IMR-90 (cell line): ENCODE data around the gene ARHGEF3. TPM values are rescaled to one million over a fixed set of nuclear protein-coding genes. Genes with fewer than 3 reads are reported as not detected.

ENCODE experiments used
- ATAC-seq: fragments of 200-7000 bp; cut with Tn5 transposase; 2 replicates; pipeline ENCODE4 v1.9.1; 2020; ENCODE audit warnings: low read depth, mild to moderate bottlenecking, moderate library complexity
- BruUV-seq: library from RNA; stranded (reverse); fragments of 400-500 nt; replicated peaks from 2 replicates; lab custom pipeline; 2021; lab: Mats Ljungman, UMichigan
- CTCF ChIA-PET: fragments of 300-600 bp; formaldehyde crosslinking; extraction: SDS; loops from one replicate; lab custom pipeline; 2021; ENCODE audit warnings: antibody characterized with exemption; lab: Yijun Ruan, JAX
- POLR2A ChIA-PET: fragments of 300-600 bp; sonication (Branson Sonifier 250); formaldehyde crosslinking; loops from one replicate; lab custom pipeline; 2022; ENCODE audit warnings: antibody characterized with exemption; ENCODE audit not compliant: unreplicated experiment; lab: Charles Lee
- DNase-seq: peaks from one replicate; pipeline ENCODE4 v3.0.0; 2013
- H2AFZ ChIP-seq: replicated peaks from 2 replicates; pipeline ENCODE3; 2013; ENCODE audit warnings: low read length, mild to moderate bottlenecking; ENCODE audit not compliant: poor library complexity
- H2AK5ac ChIP-seq: 2 replicates; pipeline ENCODE4 v1.6.1; 2013; ENCODE audit warnings: low read depth, low read length, inconsistent platforms
- H2AK9ac ChIP-seq: replicated peaks from 2 replicates; pipeline ENCODE3; 2013; ENCODE audit warnings: mild to moderate bottlenecking, low read depth, low read length, moderate library complexity; ENCODE audit not compliant: poor library complexity
- H2BK120ac ChIP-seq: 2 replicates; pipeline ENCODE4 v1.6.1; 2013; ENCODE audit warnings: low read depth, low read length, inconsistent platforms
- H2BK15ac ChIP-seq: 3 replicates; pipeline ENCODE4 v1.6.1; 2013; ENCODE audit warnings: low read depth, low read length, inconsistent platforms
- H2BK20ac ChIP-seq: 2 replicates; pipeline ENCODE4 v1.6.1; 2013; ENCODE audit warnings: low read depth, mild to moderate bottlenecking, inconsistent platforms, low read length, moderate library complexity
- H2BK5ac ChIP-seq: 2 replicates; pipeline ENCODE4 v1.6.1; 2013; ENCODE audit warnings: mild to moderate bottlenecking, low read depth, low read length, inconsistent platforms; ENCODE audit not compliant: poor library complexity, severe bottlenecking
- H3K14ac ChIP-seq: replicated peaks from 2 replicates; pipeline ENCODE4 v1.6.1; 2013; ENCODE audit warnings: low read depth, low read length, inconsistent platforms
- H3K18ac ChIP-seq: 2 replicates; pipeline ENCODE4 v1.6.1; 2013; ENCODE audit warnings: low read depth, low read length, control low read depth
- H3K23ac ChIP-seq: 2 replicates; pipeline ENCODE4 v1.6.1; 2013; ENCODE audit warnings: low read depth, low read length, inconsistent platforms
- H3K27ac ChIP-seq: 2 replicates; pipeline ENCODE4 v1.5.1; 2013; ENCODE audit warnings: mild to moderate bottlenecking, control low read depth, low read length; ENCODE audit not compliant: insufficient read depth
- H3K27me3 ChIP-seq: 2 replicates; pipeline ENCODE4 v1.6.1; 2013; ENCODE audit warnings: low read length; ENCODE audit not compliant: control insufficient read depth, insufficient read depth
- H3K36me3 ChIP-seq: 2 replicates; pipeline ENCODE4 v1.6.1; 2013; ENCODE audit warnings: low read length, mixed read lengths; ENCODE audit not compliant: control insufficient read depth, insufficient read depth
- H3K4ac ChIP-seq: 2 replicates; pipeline ENCODE4 v1.6.1; 2013; ENCODE audit warnings: low read depth, low read length, inconsistent platforms
- H3K4me1 ChIP-seq: 2 replicates; pipeline ENCODE4 v1.6.1; 2013; ENCODE audit warnings: low read length, mixed read lengths; ENCODE audit not compliant: control insufficient read depth, insufficient read depth
- H3K4me2 ChIP-seq: 2 replicates; pipeline ENCODE4 v1.6.1; 2013; ENCODE audit warnings: low read depth, mild to moderate bottlenecking, control low read depth, low read length, moderate library complexity
- H3K4me3 ChIP-seq: 2 replicates; pipeline ENCODE4 v1.5.1; 2013; ENCODE audit warnings: low read depth, mild to moderate bottlenecking, control low read depth, low read length, moderate library complexity; ENCODE audit not compliant: insufficient read depth
- H3K56ac ChIP-seq: 2 replicates; pipeline ENCODE4 v1.6.1; 2013; ENCODE audit warnings: low read length, inconsistent platforms; ENCODE audit not compliant: insufficient read depth; ENCODE audit errors: extremely low read depth
- H3K79me1 ChIP-seq, 2 experiments: 2 replicates each; pipeline ENCODE4 v1.6.1; 2013; ENCODE audit warnings: low read length in 2 of 2, inconsistent platforms in 1 of 2, low read depth in 1 of 2
- H3K9ac ChIP-seq: 2 replicates; pipeline ENCODE4 v1.6.1; 2013; ENCODE audit warnings: low read depth, low read length, control low read depth
- H3K9me1 ChIP-seq: 2 replicates; pipeline ENCODE4 v1.6.1; 2013; ENCODE audit warnings: low read length, inconsistent platforms; ENCODE audit not compliant: insufficient read depth
- H3K9me3 ChIP-seq: 2 replicates; pipeline ENCODE4 v1.6.1; 2013; ENCODE audit warnings: low read length; ENCODE audit not compliant: control insufficient read depth, insufficient read depth
- H4K20me1 ChIP-seq: 2 replicates; pipeline ENCODE4 v1.6.1; 2013; ENCODE audit warnings: low read length, inconsistent platforms; ENCODE audit not compliant: insufficient read depth
- H4K5ac ChIP-seq: 2 replicates; pipeline ENCODE4 v1.6.1; 2013; ENCODE audit warnings: mild to moderate bottlenecking, low read depth, low read length, control low read depth
- H4K8ac ChIP-seq, 2 experiments: 2 replicates each; pipeline ENCODE4 v1.6.1; 2013; ENCODE audit warnings: low read depth in 2 of 2, low read length in 2 of 2, control low read depth in 1 of 2, inconsistent platforms in 1 of 2
- H4K91ac ChIP-seq: 2 replicates; pipeline ENCODE4 v1.6.1; 2013; ENCODE audit warnings: low read depth, low read length, inconsistent platforms; ENCODE audit not compliant: insufficient read depth
- BHLHE40 ChIP-seq: fragments of 150-350 bp; IDR thresholded peaks from 2 replicates; pipeline ENCODE4 v1.6.1; 2016; ENCODE audit warnings: mild to moderate bottlenecking, low read depth, low read length
- CEBPB ChIP-seq: IDR thresholded peaks from 2 replicates; pipeline ENCODE4 v1.6.1; 2012; ENCODE audit warnings: low read depth, low read length, improper control_type of control experiment
- CHD1 ChIP-seq: IDR thresholded peaks from 2 replicates; pipeline ENCODE4 v1.6.1; 2012; ENCODE audit warnings: low read depth, low read length, improper control_type of control experiment
- ELK1 ChIP-seq: fragments of 150-350 bp; IDR thresholded peaks from 2 replicates; pipeline ENCODE4 v1.6.1; 2016; ENCODE audit warnings: low read depth, mild to moderate bottlenecking, low read length, moderate library complexity, borderline replicate concordance
- FOS ChIP-seq: fragments of 150-350 bp; IDR thresholded peaks from 2 replicates; pipeline ENCODE4 v1.6.1; 2016; ENCODE audit warnings: low read depth, low read length
- POLR2A ChIP-seq: IDR thresholded peaks from 2 replicates; pipeline ENCODE4 v1.6.1; 2012; ENCODE audit warnings: mild to moderate bottlenecking, low read depth, low read length
- RCOR1 ChIP-seq: IDR thresholded peaks from 2 replicates; pipeline ENCODE4 v1.6.1; 2012; ENCODE audit warnings: mild to moderate bottlenecking, low read length, improper control_type of control experiment; ENCODE audit not compliant: insufficient replicate concordance
- RFX5 ChIP-seq: IDR thresholded peaks from 2 replicates; pipeline ENCODE4 v1.8.0; 2012; ENCODE audit warnings: low read depth, mild to moderate bottlenecking, low read length, moderate library complexity
- WGBS, 2 experiments: methylation state at CpG; one replicate each; pipeline versions ENCODE4 v1.1.5 to v1.1.7; 2013; ENCODE audit warnings: missing lambda C conversion rate in 2 of 2; ENCODE audit not compliant: insufficient read length in 1 of 2; ENCODE audit errors: extremely low coverage in 2 of 2; 5-methylcytosine and 5-hydroxymethylcytosine counted together
- dilution Hi-C: fragments of 300-500 bp; cut with HindIII; formaldehyde crosslinking; loops from one replicate; pipeline ENCODE4 v1.14.3; 2018; ENCODE audit warnings: low sequenced_read_pairs; ENCODE audit not compliant: unreplicated experiment
- in situ Hi-C: fragments of 300-500 bp; cut with MboI; formaldehyde crosslinking; loops from 3 replicates; pipeline ENCODE4 v1.14.3; 2019; ENCODE audit warnings: low sequenced_read_pairs, inconsistent platforms, mixed read lengths
- intact Hi-C: fragments of 100-400 bp; cut with micrococcal nuclease; formaldehyde crosslinking; loops from 2 replicates; pipeline ENCODE4 v1.10.0; 2022
- polyA plus RNA-seq, 3 experiments: library from polyadenylated mRNA; depleted of rRNA; stranded (reverse); fragments of >200 nt; gene quantifications; 2 replicates each; pipeline ENCODE4 v1.2.3, GENCODE V29; 2012; ENCODE audit warnings: low replicate concordance in 1 of 3
- total RNA-seq: library from RNA; depleted of rRNA; stranded (reverse); fragments of >200 nt; gene quantifications from 2 replicates; pipeline ENCODE4 v1.2.3, GENCODE V29; 2012

The ARHGEF3 gene
- total and polyA plus RNA-seq, 2 of the 4 experiments (the other 2 are of a cell fraction): 2.1 to 2.3 TPM

- TF ChIP-seq POLR2A: no peak
- 0 out of 2 replicates have a peak, but pooled peaks have one; percentile 40 for TF ChIP-seq BHLHE40
- peak; percentile 81; the same call in 1 of the 2 replicates for TF ChIP-seq FOS
- peak; percentile 64; the same call in 1 of the 2 replicates for TF ChIP-seq CEBPB
Measured at GRCh38 chr3:56839784-56840715, 38.3 kb upstream of the ARHGEF3 start (continued).

GRCh38 chr3:56838448-56838847, 36.7 kb upstream of the ARHGEF3 start:
- TF ChIP-seq ELK1: no peak
- TF ChIP-seq RFX5: no peak
- TF ChIP-seq RCOR1: no peak
- no peak for TF ChIP-seq CHD1
- no peak for TF ChIP-seq CEBPB
- no peak overlapping the region for H3K23ac ChIP-seq
- H2AK5ac ChIP-seq: no peak overlapping the region
- H2BK5ac ChIP-seq: no peak overlapping the region
- H4K5ac ChIP-seq: no peak overlapping the region
- H2BK20ac ChIP-seq: no peak overlapping the region
- H2BK120ac ChIP-seq: no peak overlapping the region
- H3K9me3 ChIP-seq: no peaks in the 10 kb centered on the region
- no TSS peak for BruUV-seq
- H2AK9ac ChIP-seq: no peak overlapping the region
- DNase-seq: no peak
- H4K91ac ChIP-seq: no peak overlapping the region
- dilution Hi-C loops (no loop called here), in situ Hi-C loops (no loop called here), intact Hi-C loops (no loop called here)
- no peaks in the 10 kb centered on the region for H4K20me1 ChIP-seq
- no peaks in the 10 kb centered on the region for H3K79me1 ChIP-seq
- H3K9me1 ChIP-seq: peaks cover 3% of the 10 kb centered on the region; the same call in 1 of the 2 replicates
- H3K56ac ChIP-seq: no peak overlapping the region
- no peak overlapping the region for H3K9ac ChIP-seq
- peaks cover 4% of the 10 kb centered on the region for H3K4me1 ChIP-seq
- H3K18ac ChIP-seq: no peak overlapping the region
- no peak overlapping the region for H3K27ac ChIP-seq
- H3K4me2 ChIP-seq: no peak overlapping the region
- no peaks in the 10 kb centered on the region for H3K27me3 ChIP-seq
- H3K36me3 ChIP-seq: no peaks in the 10 kb centered on the region
- no peak overlapping the region for H3K4me3 ChIP-seq
- H2BK15ac ChIP-seq: no peak overlapping the region
- POLR2A ChIA-PET: no interaction called here
- no peak overlapping the region for H4K8ac ChIP-seq
- whole genome bisulfite sequencing, 2 experiments: no CpG with 5 or more reads among the region's 4 CpGs
- no peak for ATAC-seq
- no peak overlapping the region for H3K14ac ChIP-seq
- CTCF ChIA-PET: interaction anchor here (0.6 kb wide), 1 partner anchor 19 kb away, joined by 4 read pairs; no protein-coding TSS in a partner anchor
- H3K4ac ChIP-seq: no peak overlapping the region
- H2AFZ ChIP-seq: no peak overlapping the region
